H1 (cell line): ENCODE measurements around the gene ANKRD27. TPM values are rescaled to one million over a fixed set of nuclear protein-coding genes. Genes with fewer than 3 reads are reported as not detected.

Source experiments
- CTCF ChIA-PET: fragments of 300-600 bp; sonication (Branson Sonifier 250); formaldehyde crosslinking; loops from one replicate; lab custom pipeline; 2021; ENCODE audit not compliant: partially characterized antibody; lab: Charles Lee
- POLR2A ChIA-PET: fragments of 300-600 bp; sonication (Branson Sonifier 250); formaldehyde crosslinking; loops from one replicate; lab custom pipeline; 2021; ENCODE audit warnings: inconsistent platforms; ENCODE audit not compliant: partially characterized antibody; lab: Charles Lee
- DNase-seq, 2 experiments: peaks; one replicate each; pipeline versions ENCODE4 v3.0.0 to v3.0.0-alpha.2; 2010 to 2022; ENCODE audit warnings: low spot score in 2 of 2, low read depth in 1 of 2, mixed read lengths in 1 of 2
- FAIRE-seq: peaks from 2 replicates; lab custom pipeline; 2011; peaks lifted over from hg19 to GRCh38; lab: Jason Lieb, UNC
- H2AFZ ChIP-seq: 2 replicates; pipeline ENCODE4 v1.8.1; 2012; ENCODE audit warnings: low read length, inconsistent platforms
- H2AK5ac ChIP-seq: 2 replicates; pipeline ENCODE4 v1.6.1; 2013; ENCODE audit warnings: low read depth, low read length
- H2BK120ac ChIP-seq: replicated peaks from 2 replicates; pipeline ENCODE3; 2013; ENCODE audit warnings: low read depth, low read length, inconsistent platforms
- H2BK12ac ChIP-seq: 2 replicates; pipeline ENCODE4 v1.6.1; 2013; ENCODE audit warnings: low read depth, low read length
- H2BK15ac ChIP-seq: 2 replicates; pipeline ENCODE4 v1.6.1; 2013; ENCODE audit warnings: low read length
- H2BK20ac ChIP-seq: 2 replicates; pipeline ENCODE4 v1.6.1; 2013; ENCODE audit warnings: low read length
- H2BK5ac ChIP-seq: 2 replicates; pipeline ENCODE4 v1.6.1; 2013; ENCODE audit warnings: low read depth, low read length
- H3K14ac ChIP-seq: 2 replicates; pipeline ENCODE4 v1.6.1; 2013; ENCODE audit warnings: inconsistent platforms; ENCODE audit not compliant: insufficient read length
- H3K18ac ChIP-seq: 2 replicates; pipeline ENCODE4 v1.6.1; 2013; ENCODE audit warnings: low read length; ENCODE audit errors: extremely low read depth
- H3K23ac ChIP-seq: 2 replicates; pipeline ENCODE4 v1.6.1; 2013; ENCODE audit warnings: inconsistent platforms; ENCODE audit not compliant: insufficient read length
- H3K23me2 ChIP-seq: 2 replicates; pipeline ENCODE4 v1.6.1; 2013; ENCODE audit warnings: low read depth, low read length
- H3K27ac ChIP-seq: 2 replicates; pipeline ENCODE4 v1.6.1; 2011; ENCODE audit warnings: low read depth, low read length, inconsistent platforms
- H3K27me3 ChIP-seq, 4 experiments: replicated peaks in 1 of 4; 1 replicate in 1 of 4; 2 replicates in 3 of 4; pipeline versions ENCODE4 v1.6.1 to v1.8.1; 2011 to 2013; ENCODE audit warnings: low read length in 3 of 4, mild to moderate bottlenecking in 3 of 4, inconsistent platforms in 2 of 4, mixed read lengths in 2 of 4, moderate library complexity in 1 of 4; ENCODE audit not compliant: control insufficient read depth in 3 of 4, insufficient read depth in 3 of 4; ENCODE audit errors: extremely low read depth in 1 of 4
- H3K36me3 ChIP-seq, 4 experiments: 2 replicates each; pipeline versions ENCODE4 v1.6.1 to v1.8.1; 2011 to 2013; ENCODE audit warnings: mild to moderate bottlenecking in 4 of 4, low read length in 3 of 4, moderate library complexity in 2 of 4, control low read depth in 1 of 4, inconsistent platforms in 1 of 4; ENCODE audit not compliant: insufficient read depth in 4 of 4, control insufficient read depth in 2 of 4
- H3K4ac ChIP-seq: replicated peaks from 2 replicates; pipeline ENCODE3; 2013; ENCODE audit warnings: low read length, low read depth, mixed read lengths, inconsistent platforms; ENCODE audit not compliant: insufficient read length
- H3K4me1 ChIP-seq, 4 experiments: replicated peaks in 1 of 4; 1 replicate in 1 of 4; 2 replicates in 3 of 4; pipeline versions ENCODE4 v1.6.1 to v1.8.1; 2011 to 2013; ENCODE audit warnings: low read length in 3 of 4, inconsistent platforms in 2 of 4, mixed read lengths in 1 of 4; ENCODE audit not compliant: insufficient read depth in 4 of 4, control insufficient read depth in 3 of 4
- H3K4me2 ChIP-seq, 2 experiments: 2 replicates each; pipeline versions ENCODE4 v1.6.1 to v1.8.1; 2011 to 2013; ENCODE audit warnings: low read depth in 2 of 2, low read length in 2 of 2, control low read depth in 1 of 2, inconsistent platforms in 1 of 2, mild to moderate bottlenecking in 1 of 2; ENCODE audit not compliant: insufficient read depth in 1 of 2
- H3K4me3 ChIP-seq, 4 experiments: fragments of 200-600, 300-600 bp in 1 of 4; sonication (generic), shearing (Covaris generic), sonication (Bioruptor Twin) in 1 of 4; 2 replicates each; pipeline versions ENCODE4 v1.5.1 to v1.8.1; 2011 to 2016; ENCODE audit warnings: low read length in 4 of 4, low read depth in 3 of 4, control low read depth in 2 of 4, inconsistent platforms in 2 of 4, mild to moderate bottlenecking in 2 of 4, mixed read lengths in 1 of 4, moderate library complexity in 1 of 4; ENCODE audit not compliant: insufficient read depth in 2 of 4; ENCODE audit errors: extremely low read depth in 1 of 4
- H3K56ac ChIP-seq: replicated peaks from 2 replicates; pipeline ENCODE3; 2013; ENCODE audit warnings: low read depth, mild to moderate bottlenecking, mixed read lengths, low read length, inconsistent platforms; ENCODE audit not compliant: insufficient read length
- H3K79me1 ChIP-seq: 2 replicates; pipeline ENCODE4 v1.6.1; 2013; ENCODE audit warnings: low read depth, low read length, control low read depth
- H3K79me2 ChIP-seq, 2 experiments: 2 replicates each; pipeline versions ENCODE4 v1.6.1 to v1.8.1; 2012 to 2013; ENCODE audit warnings: low read length in 2 of 2, mild to moderate bottlenecking in 2 of 2, inconsistent platforms in 1 of 2; ENCODE audit not compliant: insufficient read depth in 2 of 2, control insufficient read depth in 1 of 2
- H3K9ac ChIP-seq, 4 experiments: replicated peaks in 1 of 4; 1 replicate in 1 of 4; 2 replicates in 3 of 4; pipeline versions ENCODE4 v1.6.1 to v1.8.1; 2011 to 2013; ENCODE audit warnings: low read depth in 3 of 4, low read length in 3 of 4, control low read depth in 2 of 4, mild to moderate bottlenecking in 2 of 4, moderate library complexity in 2 of 4, inconsistent platforms in 1 of 4; ENCODE audit errors: extremely low read depth in 1 of 4
- H3K9me3 ChIP-seq, 2 experiments: 2 replicates each; pipeline versions ENCODE4 v1.6.1 to v1.8.1; 2012 to 2013; ENCODE audit warnings: mild to moderate bottlenecking in 2 of 2, moderate library complexity in 2 of 2, control low read depth in 1 of 2, inconsistent platforms in 1 of 2, low read depth in 1 of 2, low read length in 1 of 2, mixed read lengths in 1 of 2; ENCODE audit not compliant: insufficient read depth in 2 of 2
- H4K20me1 ChIP-seq, 2 experiments: replicated peaks in 1 of 2; 2 replicates each; pipeline versions ENCODE3 to v1.8.1; 2011 to 2013; ENCODE audit warnings: inconsistent platforms in 2 of 2, low read length in 2 of 2, mild to moderate bottlenecking in 1 of 2; ENCODE audit not compliant: insufficient read depth in 2 of 2, control insufficient read depth in 1 of 2
- H4K5ac ChIP-seq: 2 replicates; pipeline ENCODE4 v1.6.1; 2013; ENCODE audit warnings: low read length, low read depth, mixed read lengths, inconsistent platforms; ENCODE audit not compliant: insufficient read length
- H4K8ac ChIP-seq: 2 replicates; pipeline ENCODE4 v1.8.0; 2013; ENCODE audit warnings: mild to moderate bottlenecking, moderate library complexity, low read length, inconsistent platforms; ENCODE audit not compliant: insufficient read depth; ENCODE audit errors: extremely low read depth
- H4K91ac ChIP-seq: replicated peaks from 2 replicates; pipeline ENCODE3; 2013; ENCODE audit warnings: low read length, mixed read lengths, inconsistent platforms; ENCODE audit not compliant: insufficient read length
- CTBP2 ChIP-seq: IDR thresholded peaks from 2 replicates; pipeline ENCODE4 v1.7.0; 2011; ENCODE audit warnings: borderline replicate concordance, mild to moderate bottlenecking, moderate library complexity, mixed read lengths, low read length; ENCODE audit not compliant: insufficient read depth, insufficient read length
- EP300 ChIP-seq, 2 experiments: IDR thresholded peaks; 1 replicate in 1 of 2; 2 replicates in 1 of 2; pipeline ENCODE4 v1.6.1; 2011 to 2012; ENCODE audit warnings: low read depth in 2 of 2, low read length in 2 of 2, mild to moderate bottlenecking in 2 of 2, borderline replicate concordance in 1 of 2, inconsistent platforms in 1 of 2, moderate library complexity in 1 of 2
- FOSL1 ChIP-seq: IDR thresholded peaks from 2 replicates; pipeline ENCODE4 v1.6.1; 2011; ENCODE audit warnings: mild to moderate bottlenecking, low read depth, low read length, moderate library complexity; ENCODE audit not compliant: insufficient read depth
- KDM4A ChIP-seq: IDR thresholded peaks from one replicate; pipeline ENCODE4 v1.7.1; 2012; ENCODE audit warnings: low read depth, mild to moderate bottlenecking, moderate library complexity, low read length, inconsistent platforms; ENCODE audit not compliant: severe bottlenecking
- SIX5 ChIP-seq: IDR thresholded peaks from 2 replicates; pipeline ENCODE4 v1.6.1; 2011; ENCODE audit warnings: mild to moderate bottlenecking, low read depth, low read length
- SP4 ChIP-seq: IDR thresholded peaks from 2 replicates; pipeline ENCODE4 v1.6.1; 2012; ENCODE audit warnings: low read length, inconsistent platforms
- SUZ12 ChIP-seq: fragments of 200-600 bp; sonication (generic); IDR thresholded peaks from 2 replicates; pipeline ENCODE4 v1.6.1; 2012; ENCODE audit warnings: mild to moderate bottlenecking, inconsistent platforms, low read length, moderate library complexity, mixed read lengths
- TAF7 ChIP-seq: optimal IDR thresholded peaks from 2 replicates; pipeline ENCODE3; 2011; ENCODE audit warnings: low read depth, mild to moderate bottlenecking, inconsistent platforms, low read length, moderate library complexity, borderline replicate concordance
- TCF12 ChIP-seq: IDR thresholded peaks from 2 replicates; pipeline ENCODE4 v1.6.1; 2011; ENCODE audit warnings: low read depth, mild to moderate bottlenecking, low read length
- WGBS, 2 experiments: shearing (Covaris generic) in 1 of 2; methylation state at CpG; one replicate each; pipeline versions ENCODE4 v1.1.6 to v1.1.7; 2013 to 2015; ENCODE audit warnings: low lambda C conversion rate in 2 of 2, mixed read lengths in 2 of 2, inconsistent platforms in 1 of 2, low coverage in 1 of 2, missing lambda C conversion rate in 1 of 2; ENCODE audit not compliant: insufficient replicate concordance in 2 of 2, insufficient coverage in 1 of 2, insufficient read length in 1 of 2; ENCODE audit errors: extremely low coverage in 1 of 2, missing lambda C conversion rate in 1 of 2; 5-methylcytosine and 5-hydroxymethylcytosine counted together
- polyA plus RNA-seq, 7 experiments: library from polyadenylated mRNA; depleted of rRNA in 3 of 7; stranded (reverse) in 5 of 7; unstranded in 2 of 7; fragments of >200 nt in 5 of 7; fragments of 200-250 nt in 2 of 7; gene quantifications; 1 replicate in 5 of 7; 2 replicates in 1 of 7; 4 replicates in 1 of 7; pipeline versions ENCODE4 v1.2.1 to v1.2.3, GENCODE V29; 2011 to 2013; ENCODE audit warnings: missing spikeins in 2 of 7, mixed read lengths in 2 of 7
- total RNA-seq: library from RNA; stranded (reverse); fragmentation: NEBNext Ultra II Directional; extraction: Animal tissue kit (Norgen Biotek cat#: 25700); gene quantifications from 2 replicates; pipeline ENCODE4 v1.2.1, GENCODE V29; 2021
- TF ChIP-seq, protein P1 (sequence below): IDR thresholded peaks from 2 replicates; pipeline ENCODE4 v1.6.1; 2012; ENCODE audit warnings: inconsistent platforms
- TF ChIP-seq, protein P2 (sequence below), 3 experiments: IDR thresholded peaks; 1 replicate in 2 of 3; 2 replicates in 1 of 3; pipeline versions ENCODE4 v1.5.1 to v1.6.1; 2011; ENCODE audit warnings: low read length in 3 of 3, mild to moderate bottlenecking in 3 of 3, inconsistent platforms in 2 of 3, low read depth in 1 of 3, moderate library complexity in 1 of 3; ENCODE audit not compliant: insufficient read depth in 1 of 3; ENCODE audit errors: control extremely low read depth in 1 of 3

ANKRD27 gene
- total and polyA plus RNA-seq, 2 of the 8 experiments (the other 6 are each of a cell fraction or from before 2014, with no cell fraction given): 27.9 to 55.7 TPM

DNA sequence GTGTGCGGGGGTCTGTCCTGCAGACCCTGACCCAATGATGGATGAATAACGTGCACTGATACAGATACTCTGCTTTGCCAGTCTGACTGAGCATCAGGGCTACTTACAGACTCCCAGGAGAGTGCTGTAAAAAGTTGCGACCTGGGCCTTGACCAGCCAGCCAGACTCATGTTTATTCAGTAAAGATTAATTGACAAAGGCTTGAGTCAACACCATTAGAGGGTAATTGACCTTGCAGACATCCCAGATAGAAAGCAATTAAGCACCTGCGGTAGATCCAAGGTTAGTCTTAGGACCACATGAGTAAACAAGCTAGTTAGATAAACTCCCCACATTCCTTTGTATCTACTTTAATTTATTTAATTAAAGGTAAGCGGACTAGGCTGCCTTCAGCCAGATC, 27.0 kb upstream of the ANKRD27 start:
- Histone ChIP-seq H2BK15ac (no peak overlapping the region), H3K9ac (no peak overlapping the region), H3K79me1 (no peaks in the 10 kb centered on the region; the same call in 1 of the 2 replicates), H3K9me3 (0 out of 4 replicates have a peak, but pooled peaks cover 5 to 8% of the 10 kb centered on the region in 2 experiments), H3K18ac (no peak overlapping the region), H3K4me1 (no peaks in the 10 kb centered on the region; a peak in 1 of 7 replicates), H4K20me1 (peaks cover 0 to 2% of the 10 kb centered on the region in 2 experiments), H3K79me2 (no peaks in the 10 kb centered on the region), H2AFZ (no peak overlapping the region), H3K27ac (no peak overlapping the region), H3K27me3 (no peaks in the 10 kb centered on the region), H4K5ac (no peak overlapping the region), H3K4me2 (no peak overlapping the region), H3K56ac (no peak overlapping the region), H3K36me3 (no peaks in the 10 kb centered on the region), H2BK120ac (no peak overlapping the region), H2BK20ac (no peak overlapping the region), H3K4me3 (no peak overlapping the region), H4K91ac (no peak overlapping the region), H3K4ac (no peak overlapping the region), H2BK5ac (no peak overlapping the region), H3K23me2 (no peaks in the 10 kb centered on the region), H4K8ac (no peak overlapping the region), H3K14ac (no peak overlapping the region), H2BK12ac (no peak overlapping the region), H3K23ac (no peak overlapping the region), H2AK5ac (no peak overlapping the region)
- POLR2A ChIA-PET: no interaction called here
- 88% methylated on average over 5 of the region's 5 CpGs; no CpG with 5 or more reads in 1 of the 2 experiments for WGBS, 2 experiments
- FAIRE-seq (no peak), DNase-seq (no peak)
- CTCF ChIA-PET: no interaction called here
- TF ChIP-seq FOSL1 (no peak), SUZ12 (no peak), TCF12 (no peak), CTBP2 (no peak), SP4 (no peak), TAF7 (no peak), KDM4A (no peak), SIX5 (no peak), EP300 (IDR thresholded peaks at IDR 0.05; ENCODE audit: borderline replicate concordance in 1 of 2, low read depth in 2 of 2, low read length in 2 of 2) (no peak)
- TF ChIP-seq, protein P1, sequence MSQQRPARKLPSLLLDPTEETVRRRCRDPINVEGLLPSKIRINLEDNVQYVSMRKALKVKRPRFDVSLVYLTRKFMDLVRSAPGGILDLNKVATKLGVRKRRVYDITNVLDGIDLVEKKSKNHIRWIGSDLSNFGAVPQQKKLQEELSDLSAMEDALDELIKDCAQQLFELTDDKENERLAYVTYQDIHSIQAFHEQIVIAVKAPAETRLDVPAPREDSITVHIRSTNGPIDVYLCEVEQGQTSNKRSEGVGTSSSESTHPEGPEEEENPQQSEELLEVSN: no peak
- TF ChIP-seq, protein P2, sequence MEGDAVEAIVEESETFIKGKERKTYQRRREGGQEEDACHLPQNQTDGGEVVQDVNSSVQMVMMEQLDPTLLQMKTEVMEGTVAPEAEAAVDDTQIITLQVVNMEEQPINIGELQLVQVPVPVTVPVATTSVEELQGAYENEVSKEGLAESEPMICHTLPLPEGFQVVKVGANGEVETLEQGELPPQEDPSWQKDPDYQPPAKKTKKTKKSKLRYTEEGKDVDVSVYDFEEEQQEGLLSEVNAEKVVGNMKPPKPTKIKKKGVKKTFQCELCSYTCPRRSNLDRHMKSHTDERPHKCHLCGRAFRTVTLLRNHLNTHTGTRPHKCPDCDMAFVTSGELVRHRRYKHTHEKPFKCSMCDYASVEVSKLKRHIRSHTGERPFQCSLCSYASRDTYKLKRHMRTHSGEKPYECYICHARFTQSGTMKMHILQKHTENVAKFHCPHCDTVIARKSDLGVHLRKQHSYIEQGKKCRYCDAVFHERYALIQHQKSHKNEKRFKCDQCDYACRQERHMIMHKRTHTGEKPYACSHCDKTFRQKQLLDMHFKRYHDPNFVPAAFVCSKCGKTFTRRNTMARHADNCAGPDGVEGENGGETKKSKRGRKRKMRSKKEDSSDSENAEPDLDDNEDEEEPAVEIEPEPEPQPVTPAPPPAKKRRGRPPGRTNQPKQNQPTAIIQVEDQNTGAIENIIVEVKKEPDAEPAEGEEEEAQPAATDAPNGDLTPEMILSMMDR (IDR thresholded peaks at IDR 0.05; ENCODE audit: control extremely low read depth in 1 of 3, insufficient read depth in 1 of 3, low read depth in 1 of 3, low read length in 3 of 3): no peak
